Measurements from ENCODE around the gene FXYD3.
"Not testable (repeated sequence)": the region's sequence is repeated elsewhere in the genome, so short reads cannot be mapped to it uniquely, and the experiment has no call there.

Gene FXYD3

DNA sequence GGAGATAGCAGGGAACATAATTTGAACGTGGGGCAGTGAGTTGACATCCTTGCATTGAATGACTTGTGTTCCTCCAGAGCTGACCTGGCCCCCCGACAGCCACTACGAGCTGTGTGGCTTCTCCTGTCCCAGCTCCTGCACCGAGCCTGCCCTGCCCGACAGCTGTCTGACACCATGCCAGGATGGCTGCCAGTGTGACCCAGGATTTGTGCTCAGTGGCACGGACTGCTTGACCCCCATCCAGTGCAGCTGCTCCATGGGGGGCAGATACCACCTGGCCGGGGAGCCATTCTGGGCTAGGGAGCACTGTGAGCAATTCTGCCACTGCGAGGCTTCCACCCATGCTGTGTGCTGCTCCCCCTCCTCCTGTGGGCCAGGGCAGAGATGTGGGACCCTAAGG is 29.2 kb upstream of the FXYD3 start:
- DNase-seq (ENCODE audit: low read depth, low spot score), result no peak

DNA sequence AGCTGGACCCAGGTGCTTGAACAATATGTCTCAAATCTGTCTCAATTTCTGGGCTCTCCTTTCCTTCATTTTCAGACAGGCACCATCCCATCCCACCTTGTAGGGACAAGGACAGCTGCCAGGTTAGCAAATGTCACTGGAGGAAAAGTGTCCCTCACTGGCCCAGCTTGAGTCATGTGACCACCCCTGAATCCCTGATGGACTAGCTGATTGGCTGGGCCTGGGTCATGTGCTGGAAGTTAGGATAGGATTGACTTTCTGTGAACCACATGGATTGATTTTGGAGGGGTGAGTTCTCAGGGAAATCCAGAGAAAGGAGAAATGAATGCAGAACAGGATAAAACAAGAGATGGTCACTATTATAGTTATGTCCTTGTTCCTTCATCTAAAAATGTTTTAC is 28.2 kb upstream of the FXYD3 start:
- DNase-seq (ENCODE audit: low read depth, low spot score), result no peak

- DNase-seq (ENCODE audit: low read depth, low spot score), result no peak
Measured at GRCh38 chr19:35088131-35088913, 27.3 kb upstream of the FXYD3 start.

- no peak for DNase-seq (ENCODE audit: low read depth, low spot score)
Measured at GRCh38 chr19:35089554-35089953, 26.1 kb upstream of the FXYD3 start.

- no peak for DNase-seq (ENCODE audit: low read depth, low spot score)
Measured at GRCh38 chr19:35090160-35090505, 25.5 kb upstream of the FXYD3 start.

DNA sequence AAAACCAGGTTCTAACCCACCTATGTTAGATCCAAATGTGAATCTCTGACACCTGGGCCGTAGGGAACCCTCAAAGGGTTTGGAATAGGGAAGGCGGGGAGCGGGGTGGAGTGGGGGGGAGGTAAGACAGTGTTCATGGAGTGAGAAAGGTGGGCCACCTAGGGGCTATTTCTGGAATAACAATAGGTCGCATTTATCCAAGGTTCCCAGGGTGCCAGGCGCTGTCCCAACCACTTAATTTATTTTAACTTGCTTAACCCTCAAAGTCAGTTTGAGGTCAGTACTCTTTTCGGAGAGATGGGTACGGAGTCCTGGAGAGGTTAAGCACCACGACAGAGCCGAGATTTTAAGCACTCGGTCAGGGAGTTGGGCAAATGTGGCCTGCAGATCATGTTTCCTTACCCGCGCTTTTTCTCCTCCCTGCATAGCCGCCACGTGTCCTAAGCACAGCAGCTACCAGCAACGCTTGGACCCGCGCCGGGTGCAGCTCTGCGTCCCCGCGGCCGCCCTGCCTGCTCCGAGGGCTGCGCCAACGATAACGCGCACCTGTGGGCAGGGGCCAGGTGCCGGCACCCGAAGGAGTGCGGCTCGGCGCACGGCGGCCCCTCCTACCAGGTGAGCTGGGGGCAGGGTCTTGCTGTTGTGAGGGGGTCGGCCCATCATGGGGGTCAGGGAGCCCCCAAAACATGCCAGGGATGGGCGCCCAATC is 25.0 kb upstream of the FXYD3 start:
- peak; percentile 11 for DNase-seq (ENCODE audit: low read depth, low spot score)

DNA sequence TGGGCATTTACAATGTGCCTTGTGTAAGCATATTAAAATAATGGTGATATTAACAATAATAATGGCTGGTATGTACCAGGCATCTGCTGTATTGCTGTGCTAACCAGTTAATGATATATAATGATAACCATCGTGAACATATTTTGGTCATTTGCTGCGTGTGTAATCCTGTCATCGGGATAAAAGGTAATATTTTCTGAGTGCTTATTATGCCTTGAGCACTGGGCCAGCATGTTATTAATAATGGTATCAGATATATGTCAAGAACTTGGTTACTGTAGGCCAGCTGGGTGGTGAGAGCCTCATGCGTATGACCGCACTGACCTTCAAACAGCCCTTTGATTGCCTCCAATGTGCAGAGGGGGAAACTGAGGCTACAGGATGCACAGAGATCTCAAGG is 22.2 kb upstream of the FXYD3 start:
- no peak for DNase-seq (ENCODE audit: low read depth, low spot score)

- DNase-seq (ENCODE audit: low read depth, low spot score), result no peak
Measured at GRCh38 chr19:35093941-35094647, 21.5 kb upstream of the FXYD3 start.

GRCh38 chr19:35094656-35095055 is 21.0 kb upstream of the FXYD3 start:
- DNase-seq (ENCODE audit: low read depth, low spot score), result no peak

GRCh38 chr19:35095667-35096368 is 19.8 kb upstream of the FXYD3 start:
- no peak for DNase-seq (ENCODE audit: low read depth, low spot score)

DNA sequence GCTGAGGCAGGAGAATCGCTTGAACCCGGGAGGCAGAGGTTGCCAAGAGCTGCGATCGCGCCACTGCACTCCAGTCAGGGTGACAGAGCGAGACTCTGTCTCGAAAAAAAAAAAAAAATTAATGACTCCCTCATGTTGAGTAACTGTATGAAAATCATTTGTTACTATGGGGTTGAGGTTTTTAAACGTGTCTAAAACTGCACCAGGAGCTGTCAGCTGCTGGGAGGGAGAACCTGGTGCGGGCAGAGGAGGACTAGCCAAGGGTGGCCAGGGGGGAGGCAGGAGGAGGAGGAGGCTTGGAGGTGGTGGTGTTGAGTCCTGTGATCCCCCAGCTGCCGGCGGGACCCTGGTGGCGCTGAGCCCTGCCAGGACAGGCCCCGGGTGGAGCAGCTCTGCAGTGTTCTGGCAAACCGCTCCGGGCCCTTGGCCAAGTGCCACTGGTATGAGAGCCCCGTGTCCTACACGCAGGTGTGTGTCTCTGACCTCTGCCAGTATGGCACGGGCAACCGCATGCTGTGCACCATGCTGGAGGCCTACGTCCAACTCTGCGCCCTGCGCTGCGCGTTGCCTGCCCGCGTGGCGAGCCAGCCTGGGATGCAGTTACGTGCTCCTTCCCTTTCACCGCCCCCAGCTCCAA is 17.1 kb upstream of the FXYD3 start:
- DNase-seq (ENCODE audit: low read depth, low spot score), result no peak

GRCh38 chr19:35099155-35099896 is 16.3 kb upstream of the FXYD3 start:
- no peak for DNase-seq (ENCODE audit: low read depth, low spot score)

DNA sequence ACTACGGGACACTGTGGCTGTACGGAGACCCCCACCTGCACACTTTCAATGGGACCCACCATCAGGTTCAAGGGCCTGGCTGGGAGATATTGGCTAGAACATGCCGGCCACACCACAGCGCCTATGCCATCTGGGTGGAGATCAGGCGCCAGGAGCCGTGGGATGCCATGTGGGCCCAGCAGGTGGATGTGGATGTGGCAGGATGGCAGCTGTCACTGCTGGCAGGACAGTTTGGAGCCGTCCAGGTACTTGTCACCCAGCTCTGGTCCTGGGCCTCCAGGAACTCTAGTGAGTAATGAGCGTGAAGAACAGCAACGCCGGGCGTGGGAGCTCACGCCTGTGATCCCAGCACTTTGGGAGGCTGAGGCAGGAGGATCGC is 15.7 kb upstream of the FXYD3 start:
- DNase-seq (ENCODE audit: low read depth, low spot score), result no peak

DNA sequence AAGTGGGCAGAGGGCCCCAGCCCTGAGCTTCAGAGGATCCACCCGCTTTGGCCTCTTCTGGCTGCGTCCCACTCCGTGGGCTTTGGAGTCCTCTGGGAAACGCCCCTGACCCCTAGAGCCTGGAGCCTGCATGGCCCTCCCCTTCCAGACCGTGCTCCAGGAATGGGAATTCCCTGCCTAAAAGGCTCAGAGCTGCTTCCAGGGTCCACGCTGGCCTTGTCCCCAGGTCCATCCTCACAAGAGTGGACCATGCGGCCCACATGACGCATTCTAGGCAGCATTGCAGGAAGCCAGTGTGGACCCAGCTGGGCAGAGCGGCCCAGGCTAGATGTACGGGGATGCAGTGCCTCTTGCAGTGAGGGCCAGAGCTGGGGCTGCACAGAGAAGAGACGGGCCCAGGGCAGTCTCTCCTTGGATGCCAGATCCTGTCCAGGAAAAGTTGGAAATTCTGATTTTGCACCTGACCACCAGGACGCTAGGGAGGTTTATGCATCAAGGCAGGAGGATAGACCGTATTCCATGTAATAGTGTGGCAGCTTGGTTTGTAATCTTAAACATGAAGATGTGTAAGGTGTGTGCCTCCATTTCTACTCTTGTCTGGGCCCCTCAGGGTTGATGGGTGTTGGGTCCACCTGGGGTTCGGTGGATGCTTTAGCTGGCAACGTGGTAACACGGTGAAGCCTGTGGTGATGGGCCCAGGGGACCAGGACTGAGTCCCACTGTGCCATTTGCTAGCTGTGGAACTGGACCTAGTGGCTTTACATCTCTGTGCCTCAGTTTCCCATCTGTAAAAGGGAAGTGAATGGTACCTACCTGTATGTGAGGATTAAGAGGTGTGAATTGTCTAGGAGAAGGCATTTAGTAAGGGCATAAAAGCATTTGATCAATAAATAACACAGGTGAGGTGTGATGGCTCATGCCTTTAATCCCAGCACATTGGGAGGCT is 14.8 kb upstream of the FXYD3 start:
- DNase-seq (ENCODE audit: low read depth, low spot score), result no peak

DNA sequence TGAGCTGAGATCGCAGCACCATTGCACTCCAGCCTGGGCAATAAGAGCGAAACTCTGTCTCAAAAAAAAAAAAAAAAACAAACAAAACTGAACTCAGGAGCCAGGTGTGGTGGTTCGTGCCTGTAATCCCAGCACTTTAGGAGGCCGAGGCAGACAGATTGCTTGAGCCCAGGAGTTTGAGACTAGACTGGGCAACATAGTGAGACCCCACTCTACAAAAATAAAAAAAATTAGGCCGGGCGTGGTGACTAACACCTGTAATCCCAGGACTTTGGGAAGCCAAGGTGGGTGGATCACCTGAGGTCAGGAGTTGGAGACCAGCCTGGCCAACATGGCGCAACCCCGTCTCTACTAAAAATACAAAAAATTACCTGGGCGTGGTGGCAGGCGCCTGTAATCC is 13.7 kb upstream of the FXYD3 start:
- DNase-seq (ENCODE audit: low read depth, low spot score), result not testable (repeated sequence)

- not testable (repeated sequence) for DNase-seq (ENCODE audit: low read depth, low spot score)
Measured at GRCh38 chr19:35103614-35104013, 12.0 kb upstream of the FXYD3 start.

- DNase-seq (ENCODE audit: low read depth, low spot score), result no peak
Measured at GRCh38 chr19:35104361-35104760, 11.3 kb upstream of the FXYD3 start.

- DNase-seq (ENCODE audit: low read depth, low spot score), result no peak
Measured at GRCh38 chr19:35105047-35105410, 10.6 kb upstream of the FXYD3 start.

DNA sequence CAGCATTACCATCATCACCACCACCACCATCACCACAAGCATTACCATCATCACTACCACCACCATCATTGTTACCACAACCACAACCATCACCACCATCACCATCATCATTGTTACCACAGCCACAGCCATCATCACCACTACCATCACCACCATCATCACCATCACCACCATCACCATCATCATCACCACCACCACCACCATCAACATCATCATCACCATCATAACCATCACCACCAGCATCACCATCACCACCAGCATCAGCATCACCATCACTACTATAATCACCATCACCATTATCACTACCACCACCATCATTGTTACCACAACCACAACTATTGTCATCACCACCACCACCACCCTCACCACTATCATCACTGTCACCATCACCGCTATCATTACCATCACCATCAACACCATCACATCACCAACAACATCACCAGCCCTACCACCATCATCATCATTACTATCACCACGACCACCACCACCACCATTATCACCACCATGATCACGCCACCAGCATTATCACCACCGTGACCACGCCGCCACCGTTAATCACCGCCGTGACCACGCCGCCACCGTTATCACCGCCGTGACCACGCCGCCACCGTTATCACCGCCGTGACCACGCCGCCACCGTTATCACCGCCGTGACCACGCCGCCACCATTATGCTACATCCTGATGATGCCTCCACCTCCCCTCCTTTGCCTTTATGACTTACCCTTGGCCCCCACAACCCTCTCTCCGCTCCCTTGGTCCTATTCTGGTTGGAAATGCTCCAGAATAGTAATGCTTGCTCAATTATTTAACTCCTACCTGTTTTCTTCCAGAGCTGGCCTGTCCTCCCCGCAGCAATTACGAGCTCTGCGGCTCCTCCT is 10.0 kb upstream of the FXYD3 start:
- DNase-seq (ENCODE audit: low read depth, low spot score), result no peak
